ENCODE results near the gene GEMIN2.
"Not testable (repeated sequence)": the region's sequence is repeated elsewhere in the genome, so short reads cannot be mapped to it uniquely, and the experiment has no call there.

DNA sequence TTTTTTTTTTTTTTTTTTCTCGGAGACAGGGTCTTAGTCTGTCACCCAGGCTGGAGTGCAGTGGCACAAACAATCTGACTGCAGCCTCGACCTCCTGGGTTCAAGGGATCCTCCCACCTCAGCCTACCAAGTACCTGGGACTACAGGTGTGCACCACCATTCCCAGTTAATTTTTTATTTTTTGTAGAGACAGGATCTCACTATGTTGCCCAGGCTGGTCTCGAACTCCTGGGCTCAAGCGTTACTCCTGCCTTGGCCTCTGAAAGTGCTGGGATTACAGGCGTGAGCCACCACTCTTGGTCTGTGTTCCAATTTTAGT lies 69.5 kb downstream of the GEMIN2 start:
- TF ChIP-seq EZH2 (IDR thresholded peaks at IDR 0.05); POLR2AphosphoS5 (IDR thresholded peaks at IDR 0.05; ENCODE audit: borderline replicate concordance, low read depth, low read length): not testable (repeated sequence)
